HCT116 (cell line): ENCODE measurements around the gene CXCR4. TPM values are rescaled to one million over a fixed set of nuclear protein-coding genes. Genes with fewer than 3 reads are reported as not detected.

Experiments
- ATAC-seq: fragments of 200-7000 bp; cut with Tn5 transposase; 2 replicates; pipeline ENCODE4 v1.9.1; 2020; ENCODE audit warnings: mild to moderate bottlenecking, moderate library complexity
- BruUV-seq: library from RNA; stranded (reverse); fragments of 400-500 nt; replicated peaks from 2 replicates; lab custom pipeline; 2021; lab: Mats Ljungman, UMichigan
- CTCF ChIA-PET: fragments of 300-600 bp; sonication (Branson Sonifier 250); formaldehyde crosslinking; loops from one replicate; lab custom pipeline; 2021; ENCODE audit warnings: antibody characterized with exemption; lab: Charles Lee
- POLR2A ChIA-PET: fragments of 300-600, 350-600 bp; sonication (Branson Sonifier 250); formaldehyde crosslinking; loops from one replicate; lab custom pipeline; 2021; ENCODE audit warnings: antibody characterized with exemption; lab: Charles Lee
- RAD21 ChIA-PET, 2 experiments: fragments of 300-600 bp; sonication (Branson Sonifier 250); formaldehyde crosslinking; loops; one replicate each; lab custom pipeline; 2023; ENCODE audit warnings: low total read pairs in 2 of 2; ENCODE audit not compliant: uncharacterized antibody in 2 of 2, unreplicated experiment in 2 of 2, low non-redundant PET in 1 of 2; lab: Charles Lee
- DNase-seq: peaks from one replicate; pipeline ENCODE4 v3.0.0-alpha.2; 2010; ENCODE audit warnings: low read depth, low spot score
- H2AFZ ChIP-seq: fragments of 200-600 bp; shearing (Covaris generic), sonication (generic); 2 replicates; pipeline ENCODE4 v1.6.1; 2017; ENCODE audit warnings: low read depth, mixed run types, mixed read lengths, antibody characterized with exemption, low read length; ENCODE audit not compliant: poor library complexity, severe bottlenecking
- H3K27ac ChIP-seq: 2 replicates; pipeline ENCODE4 v1.5.1; 2012; ENCODE audit warnings: low read depth, low read length
- H3K27me3 ChIP-seq: fragments of 200-600 bp; sonication (generic); 2 replicates; pipeline ENCODE4 v1.6.1; 2016; ENCODE audit warnings: mixed run types, low read length, mixed read lengths; ENCODE audit not compliant: insufficient read depth
- H3K36me3 ChIP-seq, 2 experiments: fragments of 200-500 bp in 1 of 2; fragments of 200-600 bp in 1 of 2; sonication (Bioruptor generic) in 1 of 2; sonication (generic) in 1 of 2; 2 replicates each; pipeline versions ENCODE4 v1.5.1 to v1.6.1; 2014 to 2016; ENCODE audit warnings: low read length in 2 of 2, inconsistent platforms in 1 of 2, mixed read lengths in 1 of 2, mixed run types in 1 of 2; ENCODE audit not compliant: insufficient read depth in 2 of 2, control insufficient read depth in 1 of 2
- H3K4me1 ChIP-seq, 2 experiments: fragments of 200-600 bp in 1 of 2; sonication (generic) in 1 of 2; 2 replicates each; pipeline versions ENCODE4 v1.5.1 to v1.6.1; 2012 to 2017; ENCODE audit warnings: low read length in 2 of 2, inconsistent platforms in 1 of 2, mild to moderate bottlenecking in 1 of 2, mixed read lengths in 1 of 2, mixed run types in 1 of 2, moderate library complexity in 1 of 2; ENCODE audit not compliant: insufficient read depth in 2 of 2, control insufficient read depth in 1 of 2
- H3K4me2 ChIP-seq: fragments of 200-600 bp; sonication (generic); 2 replicates; pipeline ENCODE4 v1.6.1; 2017; ENCODE audit warnings: mixed run types, low read length, mixed read lengths
- H3K4me3 ChIP-seq, 2 experiments: fragments of 200-600 bp in 1 of 2; sonication (generic) in 1 of 2; replicated peaks in 1 of 2; 2 replicates each; pipeline ENCODE4 v1.5.1; 2011 to 2016; ENCODE audit warnings: low read length in 2 of 2, control low read depth in 1 of 2, low read depth in 1 of 2, mild to moderate bottlenecking in 1 of 2, mixed read lengths in 1 of 2, mixed run types in 1 of 2
- H3K79me2 ChIP-seq: fragments of 200-600 bp; sonication (generic); 2 replicates; pipeline ENCODE4 v1.6.1; 2017; ENCODE audit warnings: mild to moderate bottlenecking, mixed run types, low read length, moderate library complexity, mixed read lengths; ENCODE audit not compliant: insufficient read depth
- H3K9ac ChIP-seq: fragments of 200-600 bp; sonication (generic); 2 replicates; pipeline ENCODE4 v1.6.1; 2016; ENCODE audit warnings: low read length, mixed read lengths
- H3K9me2 ChIP-seq: fragments of 200-600 bp; sonication (generic), shearing (Covaris generic); 2 replicates; pipeline ENCODE4 v1.6.1; 2017; ENCODE audit warnings: mixed run types, mild to moderate bottlenecking, moderate library complexity; ENCODE audit not compliant: insufficient read depth
- H3K9me3 ChIP-seq, 2 experiments: fragments of 200-500 bp in 1 of 2; fragments of 200-600 bp in 1 of 2; sonication (Bioruptor generic) in 1 of 2; sonication (generic) in 1 of 2; 2 replicates each; pipeline ENCODE4 v1.6.1; 2014 to 2017; ENCODE audit warnings: low read length in 2 of 2, mixed read lengths in 2 of 2, inconsistent platforms in 1 of 2, low read depth in 1 of 2, mild to moderate bottlenecking in 1 of 2, mixed run types in 1 of 2, moderate library complexity in 1 of 2; ENCODE audit not compliant: control insufficient read depth in 1 of 2, insufficient read depth in 1 of 2
- H4K20me1 ChIP-seq: fragments of 200-600 bp; sonication (generic), shearing (Covaris generic); 2 replicates; pipeline ENCODE4 v1.6.1; 2017; ENCODE audit warnings: mixed run types, mild to moderate bottlenecking, moderate library complexity; ENCODE audit not compliant: insufficient read depth
- ATF3 ChIP-seq: IDR thresholded peaks from 2 replicates; pipeline ENCODE4 v1.6.1; 2012
- CBX3 ChIP-seq: IDR thresholded peaks from 2 replicates; pipeline ENCODE4 v1.6.1; 2012; ENCODE audit warnings: low read depth
- CTCF ChIP-seq, 3 experiments: fragments of 200-600 bp in 1 of 3; sonication (generic) in 1 of 3; IDR thresholded peaks in 2 of 3; conservative IDR thresholded peaks in 1 of 3; 2 replicates each; pipeline ENCODE4 v1.5.1; 2012 to 2017; ENCODE audit warnings: low read depth in 2 of 3, low read length in 2 of 3, antibody characterized with exemption in 1 of 3, borderline replicate concordance in 1 of 3, control low read depth in 1 of 3, mild to moderate bottlenecking in 1 of 3, mixed read lengths in 1 of 3, mixed run types in 1 of 3, moderate library complexity in 1 of 3; ENCODE audit not compliant: insufficient read depth in 1 of 3
- EGR1 ChIP-seq: IDR thresholded peaks from 2 replicates; pipeline ENCODE4 v1.6.1; 2012; ENCODE audit warnings: low read depth
- ELF1 ChIP-seq: IDR thresholded peaks from 2 replicates; pipeline ENCODE4 v1.6.1; 2012; ENCODE audit warnings: low read depth, borderline replicate concordance
- EZH2phosphoT487 ChIP-seq: fragments of 200-600 bp; IDR thresholded peaks from 2 replicates; pipeline ENCODE4 v1.6.1; 2018; ENCODE audit warnings: antibody characterized with exemption, borderline replicate concordance
- FOSL1 ChIP-seq: IDR thresholded peaks from 2 replicates; pipeline ENCODE4 v1.6.1; 2012; ENCODE audit warnings: low read depth
- JUND ChIP-seq: IDR thresholded peaks from 2 replicates; pipeline ENCODE4 v1.6.1; 2012
- REST ChIP-seq: IDR thresholded peaks from 2 replicates; pipeline ENCODE4 v1.6.1; 2012; ENCODE audit warnings: low read depth
- SP1 ChIP-seq: IDR thresholded peaks from 2 replicates; pipeline ENCODE4 v1.6.1; 2012; ENCODE audit warnings: low read depth
- TCF7L2 ChIP-seq: IDR thresholded peaks from 2 replicates; pipeline ENCODE4 v1.7.0; 2011; ENCODE audit warnings: borderline replicate concordance, inconsistent platforms; ENCODE audit not compliant: insufficient read depth, insufficient read length; ENCODE audit errors: extremely low read depth
- ZBTB33 ChIP-seq: IDR thresholded peaks from 2 replicates; pipeline ENCODE4 v1.6.1; 2011; ENCODE audit warnings: mild to moderate bottlenecking, low read length, moderate library complexity; ENCODE audit not compliant: insufficient replicate concordance; ENCODE audit errors: extremely low read depth
- intact Hi-C: fragments of 100-400 bp; cut with micrococcal nuclease; formaldehyde crosslinking; loops from 2 replicates; pipeline ENCODE4 v1.10.0; 2022
- total RNA-seq: library from RNA; stranded (reverse); gene quantifications from one replicate; pipeline ENCODE4 v1.2.1, GENCODE V29; 2021; ENCODE audit not compliant: unreplicated experiment

The CXCR4 gene
- total RNA-seq, 1 experiment from 2014 or later = 1.3 TPM

- TF ChIP-seq ZBTB33 = no peak
Observed at GRCh38 chr2:136135921-136136906, 18.3 kb upstream of the CXCR4 start (continued).

GRCh38 chr2:136135462-136135861 is 17.5 kb upstream of the CXCR4 start:
- ChIA-PET CTCF (no interaction called here), RAD21 (no interaction called here), POLR2A (no interaction called here)
- H3K9me3 ChIP-seq = no peaks in the 10 kb centered on the region
- intact Hi-C loops = no loop called here
- DNase-seq = no peak
- no peak overlapping the region for H2AFZ ChIP-seq
- no peak for ATAC-seq
- H4K20me1 ChIP-seq = no peaks in the 10 kb centered on the region
- H3K9me2 ChIP-seq = no peaks in the 10 kb centered on the region
- H3K9ac ChIP-seq = no peak overlapping the region
- H3K36me3 ChIP-seq = no peaks in the 10 kb centered on the region
- H3K4me1 ChIP-seq = peaks cover 19 to 31% of the 10 kb centered on the region in 2 experiments
- H3K27ac ChIP-seq = no peak overlapping the region
- no TSS peak for BruUV-seq
- H3K4me3 ChIP-seq = no peak overlapping the region
- no peak overlapping the region for H3K4me2 ChIP-seq
- H3K79me2 ChIP-seq = no peaks in the 10 kb centered on the region
- peaks cover 18% of the 10 kb centered on the region for H3K27me3 ChIP-seq
- no peak for TF ChIP-seq ELF1
- TF ChIP-seq ATF3 = no peak
- no peak for TF ChIP-seq JUND
- TF ChIP-seq EZH2phosphoT487 = no peak
- TF ChIP-seq CTCF (IDR thresholded peaks at IDR 0.05 in 2 of 3, conservative IDR thresholded peaks at IDR 0.05 in 1 of 3; ENCODE audit: borderline replicate concordance in 1 of 3, insufficient read depth in 1 of 3, low read depth in 2 of 3, low read length in 2 of 3) = no peak
- no peak for TF ChIP-seq SP1
- TF ChIP-seq TCF7L2 = no peak
- TF ChIP-seq REST = no peak
- TF ChIP-seq CBX3 = no peak
- TF ChIP-seq ZBTB33 = no peak
- no peak for TF ChIP-seq EGR1
- no peak for TF ChIP-seq FOSL1
